Measurements from ENCODE around the gene RFX8. TPM values are rescaled to one million over a fixed set of nuclear protein-coding genes. Genes with fewer than 3 reads are reported as not detected.
A peak's percentile ranks its signal among the peaks of the same experiment; 100 is the strongest.

RFX8 gene
- total and polyA plus RNA-seq, 2 donors (not counting 3 experiments of a cell fraction or from before 2014, with no cell fraction given): 0.21 to 1.00 TPM

- FAIRE-seq (peak; percentile 35), DNase-seq (ENCODE audit: low read depth, low spot score) (no peak)
- Histone ChIP-seq H3K4me2 (ENCODE audit: insufficient read depth, low read length) (peak overlapping the region; percentile 45), H3K9me1 (replicated peaks; ENCODE audit: control insufficient read depth, extremely low read depth, insufficient read depth, low read length) (no peaks in the 10 kb centered on the region), H3K9ac (replicated peaks; ENCODE audit: extremely low read depth, insufficient read depth, low read length) (peak overlapping the region; percentile 34), H3K4me1 (ENCODE audit: control insufficient read depth, extremely low read depth, insufficient read depth, low read length) (peaks cover 13% of the 10 kb centered on the region), H3K4me3 (replicated peaks in 1 of 3; ENCODE audit: insufficient read depth in 1 of 3, low read depth in 1 of 3, low read length in 3 of 3) (no peak overlapping the region), H2AFZ (ENCODE audit: low read depth, low read length) (peak overlapping the region; percentile 73), H3K27me3 (ENCODE audit: control insufficient read depth in 2 of 2, insufficient read depth in 2 of 2, low read length in 2 of 2) (no peaks in the 10 kb centered on the region), H3K27ac (ENCODE audit: insufficient read depth, low read depth, low read length) (peak overlapping the region; percentile 42), H3K36me3 (ENCODE audit: control insufficient read depth in 2 of 2, extremely low read depth in 1 of 2, insufficient read depth in 2 of 2, low read length in 2 of 2) (no peaks in the 10 kb centered on the region), H3K9me3 (replicated peaks; ENCODE audit: control insufficient read depth, insufficient read depth, low read length) (no peaks in the 10 kb centered on the region), H3K79me2 (ENCODE audit: control insufficient read depth, insufficient read depth, low read length) (no peaks in the 10 kb centered on the region), H4K20me1 (replicated peaks; ENCODE audit: control insufficient read depth, extremely low read depth, insufficient read depth, low read length) (no peaks in the 10 kb centered on the region)
- BruUV-seq (replicated peaks): no TSS peak
- POLR2A ChIA-PET: no interaction called here
- intact Hi-C loops (cut with micrococcal nuclease) (loop anchor here (1.0 kb wide), 2 partner anchors 44 to 76 kb away; no protein-coding TSS in a partner anchor), dilution Hi-C loops (cut with MboI; ENCODE audit: extremely low pct_ligation_motif_present, low sequenced_read_pairs) (no loop called here)
- CTCF ChIA-PET: interaction anchor here (0.9 to 1.2 kb wide), 3 partner anchors 257 to 389 kb away, joined by 3 to 4 read pairs (median 3); no protein-coding TSS in a partner anchor
- peak in 1 of 2 donors; percentile 6 for TF ChIP-seq CTCF (IDR thresholded peaks at IDR 0.05; ENCODE audit: extremely low read depth in 1 of 2, insufficient read depth in 1 of 2, low read depth in 1 of 2, low read length in 2 of 2)
- TF ChIP-seq GATA2 (IDR thresholded peaks at IDR 0.05; ENCODE audit: insufficient read depth, insufficient read length, low read depth, low read length): no peak
Measured at GRCh38 chr2:101442667-101443061, 32.2 kb downstream of the RFX8 start.

GRCh38 chr2:101442042-101442666 is 32.8 kb downstream of the RFX8 start:
- H3K9ac ChIP-seq (replicated peaks; ENCODE audit: extremely low read depth, insufficient read depth, low read length): peak overlapping the region; percentile 34
- H3K9me1 ChIP-seq (replicated peaks; ENCODE audit: control insufficient read depth, extremely low read depth, insufficient read depth, low read length): no peaks in the 10 kb centered on the region
- H3K4me3 ChIP-seq (replicated peaks in 1 of 3; ENCODE audit: insufficient read depth in 1 of 3, low read depth in 1 of 3, low read length in 3 of 3): no peak overlapping the region
- DNase-seq (ENCODE audit: low read depth, low spot score) (peak; percentile 63), FAIRE-seq (peak; percentile 73)
- H4K20me1 ChIP-seq (replicated peaks; ENCODE audit: control insufficient read depth, extremely low read depth, insufficient read depth, low read length): no peaks in the 10 kb centered on the region
- H3K4me2 ChIP-seq (ENCODE audit: insufficient read depth, low read length): peak overlapping the region; percentile 45
- no peaks in the 10 kb centered on the region for H3K9me3 ChIP-seq (replicated peaks; ENCODE audit: control insufficient read depth, insufficient read depth, low read length)
- peak overlapping the region; percentile 73 for H2AFZ ChIP-seq (ENCODE audit: low read depth, low read length)
- CTCF ChIA-PET: interaction anchor here (0.9 to 1.2 kb wide), 3 partner anchors 258 to 390 kb away, joined by 3 to 4 read pairs (median 3); no protein-coding TSS in a partner anchor
- peak overlapping the region; percentile 42 for H3K27ac ChIP-seq (ENCODE audit: insufficient read depth, low read depth, low read length)
- POLR2A ChIA-PET: no interaction called here
- intact Hi-C loops (cut with micrococcal nuclease) (loop anchor here (1.0 kb wide), 2 partner anchors 44 to 76 kb away; no protein-coding TSS in a partner anchor), dilution Hi-C loops (cut with MboI; ENCODE audit: extremely low pct_ligation_motif_present, low sequenced_read_pairs) (no loop called here)
- no peaks in the 10 kb centered on the region for H3K79me2 ChIP-seq (ENCODE audit: control insufficient read depth, insufficient read depth, low read length)
- no peaks in the 10 kb centered on the region for H3K27me3 ChIP-seq (ENCODE audit: control insufficient read depth in 2 of 2, insufficient read depth in 2 of 2, low read length in 2 of 2)
- peaks cover 13% of the 10 kb centered on the region for H3K4me1 ChIP-seq (ENCODE audit: control insufficient read depth, extremely low read depth, insufficient read depth, low read length)
- BruUV-seq (replicated peaks): no TSS peak
- TF ChIP-seq CTCF (IDR thresholded peaks at IDR 0.05; ENCODE audit: extremely low read depth in 1 of 2, insufficient read depth in 1 of 2, low read depth in 1 of 2, low read length in 2 of 2) (no peak), POLR2A (IDR thresholded peaks at IDR 0.05; ENCODE audit: low read depth, low read length) (no peak), GATA2 (IDR thresholded peaks at IDR 0.05; ENCODE audit: insufficient read depth, insufficient read length, low read depth, low read length) (peak; percentile 40), MAX (IDR thresholded peaks at IDR 0.05; ENCODE audit: insufficient read depth, insufficient read length) (no peak), EZH2 (IDR thresholded peaks at IDR 0.05; ENCODE audit: borderline replicate concordance, low read depth, low read length, severe bottlenecking) (no peak), JUN (IDR thresholded peaks at IDR 0.05; ENCODE audit: borderline replicate concordance, insufficient read depth, insufficient read length, low read depth) (no peak), FOS (IDR thresholded peaks at IDR 0.05; ENCODE audit: borderline replicate concordance, insufficient read depth, low read length) (peak; percentile 83), MYC (IDR thresholded peaks at IDR 0.05; ENCODE audit: low read depth, low read length) (no peak)
- no peaks in the 10 kb centered on the region for H3K36me3 ChIP-seq (ENCODE audit: control insufficient read depth in 2 of 2, extremely low read depth in 1 of 2, insufficient read depth in 2 of 2, low read length in 2 of 2)

All from endothelial cell of umbilical vein (primary cell).